H9 (cell line): ENCODE measurements around the gene LIF. TPM values are rescaled to one million over a fixed set of nuclear protein-coding genes. Genes with fewer than 3 reads are reported as not detected.
"Not testable (repeated sequence)": the region's sequence is repeated elsewhere in the genome, so short reads cannot be mapped to it uniquely, and the experiment has no call there.

Experiments used
- DNase-seq: peaks from one replicate; pipeline ENCODE4 v3.0.0-alpha.2; 2017
- H2AFZ ChIP-seq: one replicate; pipeline ENCODE4 v1.6.1; 2013; ENCODE audit warnings: mild to moderate bottlenecking, low read length, control low read depth, moderate library complexity
- H2AK5ac ChIP-seq: 2 replicates; pipeline ENCODE4 v1.6.1; 2013; ENCODE audit warnings: low read length, control low read depth, mixed read lengths; ENCODE audit not compliant: insufficient read length
- H2BK120ac ChIP-seq: one replicate; pipeline ENCODE4 v1.6.1; 2013; ENCODE audit warnings: low read depth, mild to moderate bottlenecking, low read length, control low read depth, inconsistent platforms; ENCODE audit not compliant: poor library complexity, severe bottlenecking
- H2BK12ac ChIP-seq: 2 replicates; pipeline ENCODE4 v1.6.1; 2013; ENCODE audit warnings: low read length, control low read depth, mixed read lengths, low read depth; ENCODE audit not compliant: insufficient read length
- H2BK15ac ChIP-seq: 2 replicates; pipeline ENCODE4 v1.6.1; 2013; ENCODE audit warnings: low read depth, low read length, control low read depth
- H2BK20ac ChIP-seq: one replicate; pipeline ENCODE4 v1.6.1; 2013; ENCODE audit warnings: low read depth, mild to moderate bottlenecking, low read length, control low read depth, inconsistent platforms; ENCODE audit not compliant: poor library complexity, severe bottlenecking
- H2BK5ac ChIP-seq: 2 replicates; pipeline ENCODE4 v1.6.1; 2013; ENCODE audit warnings: low read length, control low read depth, mixed read lengths; ENCODE audit not compliant: insufficient read length
- H3K14ac ChIP-seq: 2 replicates; pipeline ENCODE4 v1.6.1; 2013; ENCODE audit warnings: low read length, control low read depth; ENCODE audit not compliant: insufficient read depth
- H3K18ac ChIP-seq: 2 replicates; pipeline ENCODE4 v1.6.1; 2013; ENCODE audit warnings: low read depth, mild to moderate bottlenecking, mixed read lengths, low read length, control low read depth; ENCODE audit not compliant: insufficient read length
- H3K23ac ChIP-seq: 2 replicates; pipeline ENCODE4 v1.6.1; 2013; ENCODE audit warnings: low read length, control low read depth, mixed read lengths, low read depth; ENCODE audit not compliant: insufficient read length
- H3K23me2 ChIP-seq: 2 replicates; pipeline ENCODE4 v1.6.1; 2013; ENCODE audit warnings: low read depth, mild to moderate bottlenecking, mixed read lengths, low read length, control low read depth; ENCODE audit not compliant: insufficient read length, poor library complexity, severe bottlenecking
- H3K27ac ChIP-seq: 2 replicates; pipeline ENCODE4 v1.5.1; 2013; ENCODE audit warnings: low read length, control low read depth, mixed read lengths, low read depth; ENCODE audit not compliant: insufficient read length
- H3K27me3 ChIP-seq: 2 replicates; pipeline ENCODE4 v1.6.1; 2013; ENCODE audit warnings: low read length, control low read depth, inconsistent platforms; ENCODE audit not compliant: insufficient read depth
- H3K4ac ChIP-seq: 2 replicates; pipeline ENCODE4 v1.6.1; 2013; ENCODE audit warnings: low read depth, mild to moderate bottlenecking, control low read depth, inconsistent platforms, low read length, moderate library complexity
- H3K4me1 ChIP-seq: 2 replicates; pipeline ENCODE4 v1.6.1; 2013; ENCODE audit warnings: low read length, control low read depth, inconsistent platforms; ENCODE audit not compliant: insufficient read depth
- H3K4me2 ChIP-seq: 2 replicates; pipeline ENCODE4 v1.6.1; 2013; ENCODE audit warnings: low read length, control low read depth, mixed read lengths; ENCODE audit not compliant: insufficient read length, insufficient read depth
- H3K56ac ChIP-seq: 2 replicates; pipeline ENCODE4 v1.6.1; 2013; ENCODE audit warnings: low read depth, mild to moderate bottlenecking, mixed read lengths, low read length, control low read depth; ENCODE audit not compliant: insufficient read length
- H3K79me1 ChIP-seq: 2 replicates; pipeline ENCODE4 v1.6.1; 2013; ENCODE audit warnings: low read depth, mild to moderate bottlenecking, moderate library complexity, low read length, control low read depth, inconsistent platforms; ENCODE audit not compliant: insufficient read depth, poor library complexity, severe bottlenecking
- H3K79me2 ChIP-seq: 2 replicates; pipeline ENCODE4 v1.6.1; 2013; ENCODE audit warnings: low read length, control low read depth, inconsistent platforms; ENCODE audit not compliant: insufficient read depth
- H3K9ac ChIP-seq: 2 replicates; pipeline ENCODE4 v1.6.1; 2013; ENCODE audit warnings: low read length, control low read depth, mixed read lengths; ENCODE audit not compliant: insufficient read length; ENCODE audit errors: extremely low read depth
- H3K9me3 ChIP-seq: one replicate; pipeline ENCODE4 v1.6.1; 2013; ENCODE audit warnings: low read depth, low read length, inconsistent platforms; ENCODE audit not compliant: control insufficient read depth
- H3T11ph ChIP-seq: one replicate; pipeline ENCODE4 v1.6.1; 2013; ENCODE audit warnings: mild to moderate bottlenecking, low read length, control low read depth, inconsistent platforms
- H4K20me1 ChIP-seq: one replicate; pipeline ENCODE4 v1.6.1; 2013; ENCODE audit not compliant: control insufficient read depth, insufficient read length, insufficient read depth
- H4K5ac ChIP-seq: 2 replicates; pipeline ENCODE4 v1.6.1; 2013; ENCODE audit warnings: low read depth, mild to moderate bottlenecking, mixed read lengths, low read length, control low read depth; ENCODE audit not compliant: insufficient read length
- H4K8ac ChIP-seq: replicated peaks from 2 replicates; pipeline ENCODE4 v1.6.1; 2013; ENCODE audit warnings: low read length, control low read depth, mixed read lengths, low read depth; ENCODE audit not compliant: insufficient read length
- H4K91ac ChIP-seq: 2 replicates; pipeline ENCODE4 v1.6.1; 2013; ENCODE audit warnings: low read depth, mild to moderate bottlenecking, moderate library complexity, mixed read lengths, low read length, control low read depth; ENCODE audit not compliant: insufficient read length
- H3K27ac Mint-ChIP-seq, 3 experiments: 2 replicates in 2 of 3; 3 replicates in 1 of 3; pipeline ENCODE4 v1.8.0; 2020 to 2021; ENCODE audit warnings: mixed read lengths in 3 of 3, mild to moderate bottlenecking in 1 of 3, moderate library complexity in 1 of 3
- H3K27me3 Mint-ChIP-seq: 2 replicates; pipeline ENCODE4 v1.8.0; 2021; ENCODE audit warnings: low read depth, mild to moderate bottlenecking, moderate library complexity, mixed read lengths
- H3K36me3 Mint-ChIP-seq, 3 experiments: 2 replicates in 2 of 3; 3 replicates in 1 of 3; pipeline ENCODE4 v1.8.0; 2020 to 2021; ENCODE audit warnings: low read depth in 3 of 3, mixed read lengths in 3 of 3; ENCODE audit not compliant: insufficient read depth in 1 of 3
- H3K4me1 Mint-ChIP-seq, 2 experiments: 2 replicates each; pipeline ENCODE4 v1.8.0; 2020; ENCODE audit warnings: mixed read lengths in 2 of 2
- H3K4me3 Mint-ChIP-seq, 2 experiments: 2 replicates in 1 of 2; 3 replicates in 1 of 2; pipeline ENCODE4 v1.8.0; 2020 to 2021; ENCODE audit warnings: mild to moderate bottlenecking in 2 of 2, mixed read lengths in 2 of 2, moderate library complexity in 1 of 2
- H3K9me3 Mint-ChIP-seq, 2 experiments: 2 replicates in 1 of 2; 3 replicates in 1 of 2; pipeline ENCODE4 v1.8.0; 2020; ENCODE audit warnings: mild to moderate bottlenecking in 2 of 2, mixed read lengths in 2 of 2, moderate library complexity in 1 of 2
- CTCF ChIP-seq: fragments of 200-600 bp; sonication (generic); conservative IDR thresholded peaks from 3 replicates; pipeline ENCODE4 v1.8.0; 2021; ENCODE audit warnings: antibody characterized with exemption, mild to moderate bottlenecking
- WGBS: extraction: QIAGEN DNeasy Blood & Tissue Kit; methylation state at CpG from one replicate; pipeline ENCODE4 v1.1.7; 2013; ENCODE audit warnings: missing lambda C conversion rate, low lambda C conversion rate, mixed read lengths; ENCODE audit not compliant: insufficient read length; ENCODE audit errors: extremely low coverage; 5-methylcytosine and 5-hydroxymethylcytosine counted together
- total RNA-seq: library from RNA; stranded (reverse); gene quantifications from 2 replicates; pipeline ENCODE4 v1.2.1, GENCODE V29; 2021

The LIF gene
- total RNA-seq, 1 experiment from 2014 or later: 6.1 TPM

GRCh38 chr22:30201945-30202344 lies 44.6 kb downstream of the LIF start:
- no peak overlapping the region for H3K4me2 ChIP-seq
- H3K56ac ChIP-seq: no peak overlapping the region
- H2AK5ac ChIP-seq: no peak overlapping the region
- H3K27ac ChIP-seq: no peak overlapping the region
- no peak overlapping the region for H2BK5ac ChIP-seq
- H3K9ac ChIP-seq: no peak overlapping the region
- H2AFZ ChIP-seq: no peak overlapping the region
- no peak overlapping the region for H3K4ac ChIP-seq
- Mint-ChIP-seq H3K36me3 (no peaks in the 10 kb centered on the region), H3K9me3 (no peaks in the 10 kb centered on the region), H3K4me1 (peaks cover 16 to 18% of the 10 kb centered on the region in 2 experiments), H3K4me3 (no peak overlapping the region), H3K27me3 (no peaks in the 10 kb centered on the region; the same call in 1 of the 2 replicates), H3K27ac (no peak overlapping the region)
- DNase-seq: no peak
- no peak overlapping the region for H2BK120ac ChIP-seq
- no peak overlapping the region for H3K14ac ChIP-seq
- no peaks in the 10 kb centered on the region for H3K9me3 ChIP-seq
- H2BK20ac ChIP-seq: no peak overlapping the region
- no peaks in the 10 kb centered on the region for H3K79me2 ChIP-seq
- H3K79me1 ChIP-seq: no peaks in the 10 kb centered on the region
- no peak overlapping the region for H3T11ph ChIP-seq
- H3K27me3 ChIP-seq: no peaks in the 10 kb centered on the region
- no peak for TF ChIP-seq CTCF
- no peak overlapping the region for H2BK15ac ChIP-seq
- H2BK12ac ChIP-seq: no peak overlapping the region
- H4K20me1 ChIP-seq: no peaks in the 10 kb centered on the region
- no peak overlapping the region for H3K23ac ChIP-seq
- H4K5ac ChIP-seq: no peak overlapping the region
- no peak overlapping the region for H3K18ac ChIP-seq
- no peaks in the 10 kb centered on the region for H3K23me2 ChIP-seq
- peaks cover 2% of the 10 kb centered on the region; the same call in 1 of the 2 replicates for H3K4me1 ChIP-seq
- WGBS: no CpG with 5 or more reads among the region's 3 CpGs
- H4K8ac ChIP-seq: no peak overlapping the region
- no peak overlapping the region for H4K91ac ChIP-seq

- H2BK15ac ChIP-seq, H3K4me1 ChIP-seq, H2BK12ac ChIP-seq, H3K9me3 Mint-ChIP-seq, H3K9me3 ChIP-seq, H3K4me2 ChIP-seq, H2BK20ac ChIP-seq, H3K27ac ChIP-seq, H3K23me2 ChIP-seq, H3K27me3 Mint-ChIP-seq, H3K18ac ChIP-seq, H3K4me3 Mint-ChIP-seq, H3K27me3 ChIP-seq, H4K5ac ChIP-seq, H2BK120ac ChIP-seq, H4K8ac ChIP-seq, H3K79me1 ChIP-seq, H2AK5ac ChIP-seq, H4K20me1 ChIP-seq, H3K23ac ChIP-seq, H3T11ph ChIP-seq, H3K9ac ChIP-seq, H3K56ac ChIP-seq, DNase-seq, H2BK5ac ChIP-seq, H4K91ac ChIP-seq, H3K27ac Mint-ChIP-seq, H3K14ac ChIP-seq, H3K79me2 ChIP-seq, H3K36me3 Mint-ChIP-seq, H2AFZ ChIP-seq, H3K4ac ChIP-seq: not testable (repeated sequence)
- no CpG with 5 or more reads among the region's 10 CpGs for WGBS
- H3K4me1 Mint-ChIP-seq: peaks cover 23 to 24% of the 10 kb centered on the region in 2 experiments
Measured at GRCh38 chr22:30200905-30201304, 45.7 kb downstream of the LIF start.
